SK-N-MC (cell line): ENCODE results near the gene TMC2.

Experiments
- FOXP2 ChIP-seq: optimal IDR thresholded peaks from 2 replicates; pipeline ENCODE3; 2011; ENCODE audit warnings: mild to moderate bottlenecking, moderate library complexity; ENCODE audit not compliant: insufficient read depth; ENCODE audit errors: extremely low read length, control extremely low read depth
- POLR2AphosphoS5 ChIP-seq: IDR thresholded peaks from 2 replicates; pipeline ENCODE4 v1.6.1; 2012; ENCODE audit warnings: mild to moderate bottlenecking, low read depth, low read length, borderline replicate concordance

GRCh38 chr20:2507464-2507863 lies 28.9 kb upstream of the TMC2 start:
- no peak for TF ChIP-seq POLR2AphosphoS5
- TF ChIP-seq FOXP2 = no peak
